GM23338 (cell line): ENCODE measurements around the gene SLC2A8. TPM values are rescaled to one million over a fixed set of nuclear protein-coding genes. Genes with fewer than 3 reads are reported as not detected.
A peak's percentile ranks its signal among the peaks of the same experiment; 100 is the strongest.

Experiments used
- ATAC-seq: fragments of 200-7000 bp; cut with Tn5 transposase; 3 replicates; pipeline ENCODE4 v1.9.1; 2020
- DNase-seq: peaks from one replicate; pipeline ENCODE4 v3.0.0-alpha.2; 2015; ENCODE audit warnings: low spot score
- H2AFZ ChIP-seq: fragments of 200-600 bp; sonication (generic); 2 replicates; pipeline ENCODE4 v1.8.0; 2016; ENCODE audit warnings: antibody characterized with exemption, mild to moderate bottlenecking, moderate library complexity
- H3F3A ChIP-seq: fragments of 200-600 bp; sonication (generic); replicated peaks from 2 replicates; pipeline ENCODE4 v1.8.0; 2017; ENCODE audit warnings: antibody characterized with exemption, mixed run types, low read depth
- H3K27ac ChIP-seq: fragments of 200-600 bp; sonication (generic); 2 replicates; pipeline ENCODE4 v1.6.1; 2016; ENCODE audit warnings: low read depth
- H3K27me3 ChIP-seq: fragments of 200-600 bp; sonication (generic); 2 replicates; pipeline ENCODE4 v1.8.0; 2016; ENCODE audit warnings: mild to moderate bottlenecking, mixed run types, moderate library complexity; ENCODE audit not compliant: insufficient read depth
- H3K36me3 ChIP-seq: fragments of 200-600 bp; sonication (generic); 2 replicates; pipeline ENCODE4 v1.8.0; 2016; ENCODE audit warnings: mild to moderate bottlenecking; ENCODE audit not compliant: insufficient read depth
- H3K4me1 ChIP-seq: fragments of 200-600 bp; sonication (generic); 2 replicates; pipeline ENCODE4 v1.8.0; 2016; ENCODE audit warnings: mild to moderate bottlenecking, moderate library complexity; ENCODE audit not compliant: insufficient read depth
- H3K4me2 ChIP-seq: fragments of 200-600 bp; sonication (generic); 2 replicates; pipeline ENCODE4 v1.7.1; 2017; ENCODE audit warnings: mixed run types
- H3K4me3 ChIP-seq: fragments of 200-600 bp; sonication (generic); 2 replicates; pipeline ENCODE4 v1.6.1; 2016; ENCODE audit warnings: mixed run types
- H3K79me2 ChIP-seq: fragments of 200-600 bp; sonication (generic); replicated peaks from 2 replicates; pipeline ENCODE4 v1.8.0; 2017; ENCODE audit warnings: mild to moderate bottlenecking; ENCODE audit not compliant: insufficient read depth
- H3K9me2 ChIP-seq: fragments of 200-600 bp; sonication (generic); 2 replicates; pipeline ENCODE4 v1.8.0; 2017; ENCODE audit not compliant: insufficient read depth
- H4K20me1 ChIP-seq: fragments of 200-600 bp; sonication (generic); replicated peaks from 2 replicates; pipeline ENCODE4 v1.8.0; 2017; ENCODE audit warnings: mild to moderate bottlenecking; ENCODE audit not compliant: insufficient read depth
- H3K27ac Mint-ChIP-seq: 2 replicates; pipeline ENCODE4 v1.8.0; 2020; ENCODE audit warnings: inconsistent platforms, mild to moderate bottlenecking, moderate library complexity, mixed read lengths
- H3K27me3 Mint-ChIP-seq: 3 replicates; pipeline ENCODE4 v1.8.0; 2022; ENCODE audit warnings: low read depth, mild to moderate bottlenecking, moderate library complexity, mixed read lengths, inconsistent platforms; ENCODE audit not compliant: insufficient read depth, poor library complexity
- H3K36me3 Mint-ChIP-seq: 3 replicates; pipeline ENCODE4 v1.8.0; 2021; ENCODE audit warnings: low read depth, mild to moderate bottlenecking, inconsistent platforms, moderate library complexity, mixed read lengths
- H3K4me1 Mint-ChIP-seq: 3 replicates; pipeline ENCODE4 v1.8.0; 2020; ENCODE audit warnings: mild to moderate bottlenecking, inconsistent platforms, mixed read lengths
- H3K4me3 Mint-ChIP-seq: 3 replicates; pipeline ENCODE4 v1.8.0; 2021; ENCODE audit warnings: moderate library complexity, mild to moderate bottlenecking, inconsistent platforms, mixed read lengths
- H3K9me3 Mint-ChIP-seq: 3 replicates; pipeline ENCODE4 v1.8.0; 2020; ENCODE audit warnings: moderate library complexity, mild to moderate bottlenecking, inconsistent platforms, mixed read lengths
- CREB1 ChIP-seq: fragments of 250-450 bp; sonication (Bioruptor Pico); IDR thresholded peaks from 2 replicates; pipeline ENCODE4 v1.5.0; 2020; ENCODE audit warnings: low read depth, mild to moderate bottlenecking, moderate library complexity
- CTCF ChIP-seq, 2 experiments: fragments of 200-600 bp in 1 of 2; sonication (generic) in 1 of 2; conservative IDR thresholded peaks; 2 replicates each; pipeline versions ENCODE4 v1.5.1 to v1.6.1; 2016 to 2017; ENCODE audit warnings: antibody characterized with exemption in 2 of 2, low read depth in 2 of 2, mild to moderate bottlenecking in 2 of 2, moderate library complexity in 1 of 2
- ETS1 ChIP-seq: IDR thresholded peaks from 2 replicates; pipeline ENCODE4 v1.6.1; 2016; ENCODE audit warnings: antibody characterized with exemption
- EZH2 ChIP-seq: fragments of 200-600 bp; sonication (generic); IDR thresholded peaks from one replicate; pipeline ENCODE4 v1.8.0; 2017; ENCODE audit warnings: antibody characterized with exemption, mild to moderate bottlenecking, low read depth; ENCODE audit not compliant: unreplicated experiment
- EZH2phosphoT487 ChIP-seq: fragments of 200-600 bp; sonication (generic); IDR thresholded peaks from one replicate; pipeline ENCODE4 v1.8.1; 2018; ENCODE audit warnings: antibody characterized with exemption; ENCODE audit not compliant: unreplicated experiment
- NANOG ChIP-seq: IDR thresholded peaks from 2 replicates; pipeline ENCODE4 v1.6.1; 2016; ENCODE audit warnings: antibody characterized with exemption, borderline replicate concordance
- ZNF114 ChIP-seq: fragments of 250-450 bp; sonication (Bioruptor Pico); IDR thresholded peaks from 2 replicates; pipeline ENCODE4 v1.5.0; 2020; ENCODE audit warnings: mild to moderate bottlenecking, moderate library complexity
- ZNF331 ChIP-seq: fragments of 250-450 bp; sonication (Bioruptor Pico); IDR thresholded peaks from 2 replicates; pipeline ENCODE4 v1.5.0; 2020; ENCODE audit warnings: low read depth, mild to moderate bottlenecking, moderate library complexity
- ZNF462 ChIP-seq: fragments of 250-450 bp; sonication (Bioruptor Pico); IDR thresholded peaks from 2 replicates; pipeline ENCODE4 v1.5.0; 2020; ENCODE audit warnings: mild to moderate bottlenecking, moderate library complexity
- polyA plus RNA-seq: library from polyadenylated mRNA; unstranded; fragments of >200 nt; fragmentation: Nextera tagmentation; extraction: Ambion mirVana; gene quantifications from 2 replicates; pipeline ENCODE4 v1.2.1, GENCODE V29; 2016
- total RNA-seq: library from RNA; depleted of rRNA; stranded (reverse); fragments of >200 nt; shearing (Covaris generic); gene quantifications from 2 replicates; pipeline ENCODE4 v1.2.3, GENCODE V29; 2014

The SLC2A8 gene
- total and polyA plus RNA-seq, 2 experiments from 2014 or later = 16.3 to 34.1 TPM

GRCh38 chr9:127422133-127422782, 25.3 kb downstream of the SLC2A8 start:
- no peak for TF ChIP-seq CTCF (conservative IDR thresholded peaks at IDR 0.05; ENCODE audit: low read depth in 2 of 2)
- ATAC-seq = no peak
- Histone ChIP-seq H4K20me1 (no peaks in the 10 kb centered on the region; the same call in none of the 2 replicates), H3K4me2 (no peak overlapping the region; the same call in 1 of the 2 replicates), H3K36me3 (no peaks in the 10 kb centered on the region), H3K27ac (no peak overlapping the region), H3K4me1 (peaks cover 12% of the 10 kb centered on the region), H3K27me3 (no peaks in the 10 kb centered on the region), H2AFZ (no peak overlapping the region), H3K79me2 (peaks cover 31% of the 10 kb centered on the region), H3F3A (0 out of 2 replicates have a peak, but pooled peaks cover 9% of the 10 kb centered on the region), H3K4me3 (peak overlapping the region; percentile 95; the same call in 1 of the 2 replicates), H3K9me2 (no peaks in the 10 kb centered on the region)
- Mint-ChIP-seq H3K36me3 (no peaks in the 10 kb centered on the region; the same call in 2 of the 3 replicates), H3K27me3 (peaks cover 19% of the 10 kb centered on the region), H3K9me3 (no peaks in the 10 kb centered on the region), H3K4me3 (no peak overlapping the region), H3K4me1 (peaks cover 34% of the 10 kb centered on the region), H3K27ac (no peak overlapping the region)
- DNase-seq = no peak

- ATAC-seq = no peak
- Mint-ChIP-seq H3K4me3 (peak overlapping the region; percentile 99), H3K36me3 (no peaks in the 10 kb centered on the region; the same call in 2 of the 3 replicates), H3K9me3 (no peaks in the 10 kb centered on the region), H3K27ac (no peak overlapping the region), H3K4me1 (peaks cover 32% of the 10 kb centered on the region), H3K27me3 (peaks cover 17% of the 10 kb centered on the region)
- Histone ChIP-seq H3K36me3 (no peaks in the 10 kb centered on the region), H3K4me1 (peaks cover 12% of the 10 kb centered on the region), H3K4me3 (peak overlapping the region; percentile 95), H2AFZ (no peak overlapping the region), H3K27me3 (no peaks in the 10 kb centered on the region), H3K9me2 (no peaks in the 10 kb centered on the region), H3K79me2 (peaks cover 35% of the 10 kb centered on the region), H3F3A (0 out of 2 replicates have a peak, but pooled peaks cover 9% of the 10 kb centered on the region), H4K20me1 (no peaks in the 10 kb centered on the region; the same call in none of the 2 replicates), H3K27ac (no peak overlapping the region), H3K4me2 (peak overlapping the region; percentile 100)
- no peak for DNase-seq
- TF ChIP-seq CREB1 (no peak), ETS1 (no peak), ZNF114 (no peak), EZH2 (no peak), ZNF331 (CRISPR knock-in tag) (no peak), EZH2phosphoT487 (no peak), NANOG (no peak), ZNF462 (CRISPR knock-in tag) (no peak)
Measured at GRCh38 chr9:127422787-127423186, 25.8 kb downstream of the SLC2A8 start.
